ENCODE measurements around the gene POU2F1. TPM values are rescaled to one million over a fixed set of nuclear protein-coding genes. Genes with fewer than 3 reads are reported as not detected.

Gene POU2F1
- total RNA-seq, 2 donors from 2014 or later: 14.3 to 16.4 TPM

DNA sequence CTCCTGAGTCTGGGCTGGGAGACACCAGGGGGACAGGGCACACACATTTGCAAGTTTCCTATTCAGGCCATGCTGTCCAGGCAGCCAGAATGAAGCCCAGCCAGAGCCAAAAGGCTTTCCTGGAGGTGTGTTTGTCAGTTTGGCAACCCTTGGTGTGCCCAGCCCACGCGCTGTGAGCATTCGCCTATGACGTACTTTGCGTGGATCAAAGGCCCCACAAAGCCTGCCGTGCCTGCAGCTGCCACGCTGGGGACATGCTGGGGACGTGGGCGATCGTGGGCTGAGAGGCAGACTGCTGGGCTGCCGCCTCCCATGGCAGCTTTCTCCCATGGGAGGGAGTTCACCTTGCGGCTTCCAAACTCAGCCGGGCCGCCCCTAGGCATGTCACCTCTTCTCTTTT is 240.2 kb downstream of the POU2F1 start:
- intact Hi-C loops (cut with DNase I, micrococcal nuclease): no loop called here
- ATAC-seq: no peak
- DNase-seq: no peak

DNA sequence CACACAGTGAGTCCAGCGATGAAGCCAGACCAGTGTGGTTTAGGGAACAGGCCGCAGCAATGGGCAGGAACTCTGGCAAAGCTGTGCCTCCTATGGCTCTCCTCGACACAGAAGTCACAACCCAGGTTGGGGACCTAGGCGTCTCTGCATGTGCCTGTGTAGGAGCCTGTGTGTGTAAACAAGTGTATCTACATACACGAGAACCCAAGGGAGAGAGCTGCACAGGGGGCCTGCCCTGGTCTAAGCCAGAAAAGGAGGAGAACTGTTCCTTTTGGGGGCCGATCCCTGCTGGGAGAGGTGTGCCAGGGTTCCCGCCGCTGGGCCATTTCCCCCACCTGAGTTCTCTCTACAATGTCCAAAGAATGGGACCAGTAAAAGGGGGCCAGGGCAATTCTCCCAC is 241.7 kb downstream of the POU2F1 start:
- DNase-seq (no peak), ATAC-seq (no peak)
- intact Hi-C loops (cut with DNase I, micrococcal nuclease): no loop called here

DNA sequence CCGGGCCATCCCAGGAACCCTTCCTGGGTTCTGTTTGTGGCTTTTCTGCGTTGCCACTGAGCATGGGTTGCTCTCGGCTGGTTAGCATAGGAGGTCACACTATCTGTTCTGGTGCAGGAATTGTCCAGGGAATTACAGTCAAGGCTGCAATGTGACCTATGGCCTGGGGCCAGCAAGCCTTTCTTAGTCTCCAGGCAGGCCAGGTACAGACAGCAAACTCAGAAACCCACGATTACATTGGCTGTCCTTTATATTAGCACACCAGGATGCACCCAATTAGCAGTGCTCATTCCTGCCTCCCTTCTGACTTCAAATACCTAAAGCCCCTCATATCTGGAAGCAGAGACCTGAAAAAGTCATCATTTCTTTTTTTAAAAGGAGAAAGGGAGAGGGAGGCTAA is 242.4 kb downstream of the POU2F1 start:
- intact Hi-C loops (cut with DNase I, micrococcal nuclease): no loop called here
- DNase-seq (no peak), ATAC-seq (no peak)

DNA sequence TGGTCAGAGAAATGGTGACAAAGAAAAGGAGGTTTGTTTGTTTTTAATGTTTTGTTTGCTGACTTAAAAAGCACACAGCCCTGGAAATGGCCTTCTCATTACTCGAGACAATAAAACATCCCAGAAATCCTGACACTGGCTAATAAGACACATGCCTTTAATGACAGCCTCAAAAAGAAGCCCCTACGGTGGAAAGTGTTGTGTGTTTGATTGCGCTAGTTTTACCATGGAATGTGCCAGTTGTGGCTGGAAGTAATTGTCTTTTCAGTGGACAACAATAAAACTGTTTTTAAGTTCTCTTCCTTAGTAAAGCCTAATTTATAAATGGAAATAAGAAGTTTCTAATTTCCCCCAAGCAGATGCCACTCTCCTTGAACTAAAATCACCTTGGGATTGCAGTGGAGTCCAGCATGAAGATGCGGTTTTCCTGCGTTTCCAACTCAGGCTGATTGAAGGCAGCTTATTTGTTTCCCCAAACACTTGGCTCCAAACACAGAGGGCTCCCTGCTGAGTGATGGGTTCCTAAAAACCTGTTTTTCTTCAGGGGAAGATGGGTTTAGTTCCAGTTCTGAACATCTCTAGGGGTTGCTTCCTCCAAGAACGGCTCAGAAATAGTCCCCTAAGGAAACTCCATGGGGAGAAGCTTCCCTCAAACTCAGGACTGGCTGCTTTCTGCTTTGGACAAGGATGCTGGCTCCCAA is 243.3 kb downstream of the POU2F1 start:
- no peak for DNase-seq
- intact Hi-C loops (cut with DNase I, micrococcal nuclease): no loop called here
- no peak for ATAC-seq

- intact Hi-C loops (cut with DNase I, micrococcal nuclease): no loop called here
- ATAC-seq: no peak
- DNase-seq: no peak
Observed at GRCh38 chr1:167465018-167465417, 244.3 kb downstream of the POU2F1 start.

GRCh38 chr1:167465743-167466142 is 245.1 kb downstream of the POU2F1 start:
- DNase-seq (no peak), ATAC-seq (peak; percentile 39)
- intact Hi-C loops (cut with DNase I, micrococcal nuclease): no loop called here

- no peak for DNase-seq
- intact Hi-C loops (cut with DNase I, micrococcal nuclease): no loop called here
- ATAC-seq: no peak
Observed at GRCh38 chr1:167467126-167467710, 246.5 kb downstream of the POU2F1 start.

DNA sequence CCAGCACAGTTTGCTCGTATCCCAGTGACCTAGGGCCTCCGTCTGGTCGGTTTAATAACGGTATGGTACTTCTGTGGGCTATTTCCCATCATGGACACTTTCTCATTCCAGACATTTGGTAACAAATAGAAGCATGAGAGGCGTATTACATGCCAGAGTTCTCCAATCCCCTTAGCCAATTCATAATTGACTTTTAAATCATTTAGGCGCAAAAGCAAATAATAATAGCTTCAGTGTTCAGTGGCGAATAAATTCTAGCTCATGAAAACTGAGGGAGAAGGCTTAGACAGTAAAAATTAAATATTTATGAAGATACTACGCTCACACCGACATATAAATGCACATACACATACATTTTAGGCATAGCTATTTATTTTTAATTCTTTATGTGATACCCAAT is 247.1 kb downstream of the POU2F1 start:
- intact Hi-C loops (cut with DNase I, micrococcal nuclease): no loop called here
- DNase-seq: no peak
- ATAC-seq: no peak

DNA sequence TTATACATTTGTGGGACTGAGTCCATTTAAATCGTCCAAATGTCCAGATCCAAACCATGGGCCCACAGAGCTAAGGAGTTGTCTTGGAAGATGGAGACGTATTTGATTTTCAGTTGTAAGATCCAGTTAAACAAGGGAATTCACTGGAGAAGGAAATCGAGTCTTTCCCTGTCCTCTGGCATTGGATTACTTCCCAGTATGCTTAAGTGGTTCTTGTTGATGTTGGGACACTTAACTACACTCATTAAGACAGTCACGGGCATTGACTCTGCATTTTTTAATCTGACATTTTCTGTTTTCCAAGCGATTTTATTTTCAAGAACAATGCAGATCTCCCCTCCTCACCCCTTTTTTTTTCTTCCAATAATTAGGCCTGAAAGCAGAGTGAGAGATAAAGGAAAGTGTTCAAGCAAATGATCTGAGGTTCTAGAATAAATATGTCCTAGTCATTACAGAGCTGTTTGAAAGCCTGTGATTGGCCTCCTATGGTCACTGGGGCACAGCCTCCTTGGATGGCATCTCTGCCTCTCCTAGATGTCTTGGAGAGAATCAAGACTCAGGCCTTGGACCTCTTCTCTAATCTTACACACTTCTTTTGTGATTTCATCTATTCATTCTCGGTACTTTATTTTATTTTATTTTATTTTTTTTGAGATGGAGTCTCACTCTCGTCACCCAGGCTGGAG is 248.7 kb downstream of the POU2F1 start:
- DNase-seq: no peak
- no peak for ATAC-seq
- intact Hi-C loops (cut with DNase I, micrococcal nuclease): no loop called here

GRCh38 chr1:167471568-167471967 is 250.9 kb downstream of the POU2F1 start:
- DNase-seq: no peak
- intact Hi-C loops (cut with DNase I, micrococcal nuclease): no loop called here
- no peak for ATAC-seq

DNA sequence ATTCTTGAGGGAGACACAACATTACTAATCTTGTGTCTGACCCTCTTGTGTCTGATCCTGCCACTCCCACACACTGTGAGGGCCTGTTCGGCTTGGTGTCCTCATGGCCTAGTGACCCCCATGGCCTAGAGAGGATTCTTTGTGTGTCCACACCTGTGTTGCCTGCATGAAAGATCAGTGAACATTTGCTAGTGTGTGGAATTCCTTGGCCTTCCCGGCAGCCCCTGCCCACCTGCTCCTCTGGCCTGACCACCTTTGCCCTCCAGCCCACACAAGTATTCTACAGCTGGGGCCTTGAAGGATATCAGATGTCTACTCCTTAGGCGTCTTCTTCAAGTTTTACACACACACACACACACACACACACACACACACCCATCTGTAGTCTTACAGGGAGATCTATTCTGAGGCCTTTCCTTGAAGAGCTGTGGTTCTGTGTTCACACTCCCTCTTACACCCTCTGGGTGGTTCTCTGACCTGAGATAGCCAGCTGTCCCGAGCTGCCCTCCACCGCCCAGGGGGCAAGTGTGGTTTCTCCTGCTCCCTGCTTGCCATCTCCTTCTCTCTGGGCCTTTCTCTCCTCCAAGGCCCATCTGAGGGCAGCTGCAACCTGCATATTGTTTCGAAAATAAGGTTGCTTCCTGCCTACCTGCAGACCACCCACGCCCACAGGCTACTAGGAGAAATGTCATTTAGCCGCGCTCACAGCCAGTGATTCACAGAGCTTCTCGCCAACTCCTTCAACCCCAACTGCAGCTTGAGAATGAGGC is 252.3 kb downstream of the POU2F1 start:
- intact Hi-C loops (cut with DNase I, micrococcal nuclease): no loop called here
- no peak for DNase-seq
- no peak for ATAC-seq

- no peak for DNase-seq
- intact Hi-C loops (cut with DNase I, micrococcal nuclease): no loop called here
- ATAC-seq: no peak
Observed at GRCh38 chr1:167473761-167474160, 253.1 kb downstream of the POU2F1 start.

GRCh38 chr1:167474191-167474641 is 253.5 kb downstream of the POU2F1 start:
- no peak for DNase-seq

GRCh38 chr1:167476061-167476460 is 255.4 kb downstream of the POU2F1 start:
- DNase-seq: no peak

More at GRCh38 chr1:167474191-167474641, 253.5 kb downstream of the POU2F1 start:
- intact Hi-C loops (cut with DNase I, micrococcal nuclease): no loop called here
- ATAC-seq: no peak

More at GRCh38 chr1:167476061-167476460, 255.4 kb downstream of the POU2F1 start:
- intact Hi-C loops (cut with DNase I, micrococcal nuclease): no loop called here
- no peak for ATAC-seq

Other genes with a start within 250 kb of the POU2F1 start
- gene ILDR2, start 245.3 kb upstream of the POU2F1 start, total RNA-seq: 1 to 10 TPM in 1 of 2 donors, under 1 TPM in 1; 0.85 to 1.3 TPM
- not detected for gene MAEL, start 231.6 kb upstream of the POU2F1 start, total RNA-seq
- gene GPA33, start 130.5 kb upstream of the POU2F1 start, total RNA-seq: 100 to 1,000 TPM; 584 to 629 TPM
- gene STYXL2, start 126.8 kb upstream of the POU2F1 start, total RNA-seq: under 1 TPM in 1 of 2 donors, not detected in 1; 0.34 TPM